IMR-90 (cell line): ENCODE data around the gene FBXW4.

Experiments used
- CTCF ChIP-seq: conservative IDR thresholded peaks from 2 replicates; pipeline ENCODE4 v1.5.1; 2012; ENCODE audit warnings: mild to moderate bottlenecking, low read depth, low read length, improper control_type of control experiment
- FOS ChIP-seq: fragments of 150-350 bp; IDR thresholded peaks from 2 replicates; pipeline ENCODE4 v1.6.1; 2016; ENCODE audit warnings: low read depth, low read length
- MAZ ChIP-seq: IDR thresholded peaks from 2 replicates; pipeline ENCODE4 v1.6.1; 2012; ENCODE audit warnings: low read depth, mild to moderate bottlenecking, low read length, improper control_type of control experiment, moderate library complexity, borderline replicate concordance
- POLR2A ChIP-seq: IDR thresholded peaks from 2 replicates; pipeline ENCODE4 v1.6.1; 2012; ENCODE audit warnings: mild to moderate bottlenecking, low read depth, low read length
- RAD21 ChIP-seq: IDR thresholded peaks from 2 replicates; pipeline ENCODE4 v1.6.1; 2012; ENCODE audit warnings: low read length, improper control_type of control experiment
- RFX5 ChIP-seq: IDR thresholded peaks from 2 replicates; pipeline ENCODE4 v1.8.0; 2012; ENCODE audit warnings: low read depth, mild to moderate bottlenecking, low read length, moderate library complexity
- SMC3 ChIP-seq: fragments of 150-350 bp; IDR thresholded peaks from 2 replicates; pipeline ENCODE4 v1.6.1; 2016; ENCODE audit warnings: low read depth, mild to moderate bottlenecking, antibody characterized with exemption, low read length, moderate library complexity
- USF2 ChIP-seq: fragments of 150-350 bp; IDR thresholded peaks from 2 replicates; pipeline ENCODE4 v1.6.1; 2017; ENCODE audit warnings: mild to moderate bottlenecking, antibody characterized with exemption, low read length, low read depth

GRCh38 chr10:101643546-101643945 is 51.4 kb downstream of the FBXW4 start:
- TF ChIP-seq CTCF = no peak
- TF ChIP-seq FOS = no peak
- TF ChIP-seq POLR2A = no peak
- no peak for TF ChIP-seq SMC3
- TF ChIP-seq RFX5 = no peak
- TF ChIP-seq MAZ = no peak
- no peak for TF ChIP-seq USF2
- no peak for TF ChIP-seq RAD21
